ENCODE results near the gene NPAS2.

DNA sequence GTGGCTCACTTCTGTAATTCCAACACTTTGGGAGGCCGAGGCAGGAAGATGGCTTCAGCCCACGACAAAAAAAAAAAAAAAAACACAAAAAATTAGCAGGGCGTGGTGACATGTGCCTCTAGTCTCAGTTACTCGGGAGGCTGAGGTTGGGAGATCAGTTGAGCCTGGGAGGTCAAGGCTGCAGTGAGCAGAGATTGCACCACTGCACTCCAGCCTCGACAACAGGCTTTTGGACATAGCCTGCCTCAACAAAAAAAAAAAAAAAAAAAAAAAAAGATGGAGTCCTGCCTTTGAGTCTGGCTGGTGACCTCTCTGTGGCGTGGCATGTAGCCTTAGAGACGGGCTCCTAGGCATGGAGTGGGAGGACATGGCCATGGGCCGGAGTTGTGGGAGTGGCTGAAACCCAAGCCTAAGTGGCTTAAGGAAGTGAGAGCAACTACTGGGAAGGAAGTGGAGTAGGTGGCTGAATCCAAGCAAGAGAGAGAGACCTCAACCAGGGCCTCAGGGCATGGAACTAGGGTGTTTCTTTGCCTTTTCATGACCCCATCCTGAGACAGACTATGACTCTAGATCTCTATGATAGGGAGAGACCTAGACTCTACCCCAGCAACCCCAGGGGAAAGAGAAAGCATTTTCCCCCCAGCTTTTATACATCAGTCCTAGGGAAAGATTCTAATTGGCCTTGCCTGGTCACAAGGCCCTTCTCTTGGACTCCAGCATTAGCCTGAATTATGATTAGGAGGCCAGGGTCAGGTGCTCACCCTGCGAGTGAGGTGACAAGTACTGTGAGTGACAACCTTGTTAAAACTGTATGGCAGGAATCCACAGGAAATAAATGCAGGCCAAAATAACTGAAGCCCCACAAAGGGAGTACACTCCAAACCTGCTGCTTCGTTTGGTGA lies 34.2 kb downstream of the NPAS2 start:
- TF ChIP-seq CTCF (IDR thresholded peaks at IDR 0.05) (no peak), POLR2A (IDR thresholded peaks at IDR 0.05) (no peak)

All from adrenal gland (tissue), 5 donors.